Vagina (tissue), 2 donors: ENCODE measurements around the gene TRPV3.

Source experiments
- POLR2A ChIP-seq, 2 donors: fragments of 450-650 bp; IDR thresholded peaks; one replicate each; pipeline ENCODE4 v1.6.1; 2017; ENCODE audit warnings: antibody characterized with exemption in 2 of 2, mild to moderate bottlenecking in 2 of 2, moderate library complexity in 2 of 2
- POLR2AphosphoS5 ChIP-seq, 2 donors: sonication (generic); formaldehyde crosslinking; IDR thresholded peaks; one replicate each; pipeline ENCODE4 v1.9.0; 2017; ENCODE audit warnings: antibody characterized with exemption in 2 of 2, mild to moderate bottlenecking in 2 of 2, low read depth in 1 of 2; ENCODE audit not compliant: insufficient read depth in 1 of 2
- TF ChIP-seq, protein P1 (sequence below), 3 experiments: fragments of 450-650 bp in 2 of 3; fragments of 200-600 bp in 1 of 3; sonication (generic) in 1 of 3; IDR thresholded peaks; one replicate each; pipeline ENCODE4 v1.5.1; 2017 to 2019; ENCODE audit warnings: antibody characterized with exemption in 3 of 3, mild to moderate bottlenecking in 2 of 3, moderate library complexity in 2 of 3

DNA sequence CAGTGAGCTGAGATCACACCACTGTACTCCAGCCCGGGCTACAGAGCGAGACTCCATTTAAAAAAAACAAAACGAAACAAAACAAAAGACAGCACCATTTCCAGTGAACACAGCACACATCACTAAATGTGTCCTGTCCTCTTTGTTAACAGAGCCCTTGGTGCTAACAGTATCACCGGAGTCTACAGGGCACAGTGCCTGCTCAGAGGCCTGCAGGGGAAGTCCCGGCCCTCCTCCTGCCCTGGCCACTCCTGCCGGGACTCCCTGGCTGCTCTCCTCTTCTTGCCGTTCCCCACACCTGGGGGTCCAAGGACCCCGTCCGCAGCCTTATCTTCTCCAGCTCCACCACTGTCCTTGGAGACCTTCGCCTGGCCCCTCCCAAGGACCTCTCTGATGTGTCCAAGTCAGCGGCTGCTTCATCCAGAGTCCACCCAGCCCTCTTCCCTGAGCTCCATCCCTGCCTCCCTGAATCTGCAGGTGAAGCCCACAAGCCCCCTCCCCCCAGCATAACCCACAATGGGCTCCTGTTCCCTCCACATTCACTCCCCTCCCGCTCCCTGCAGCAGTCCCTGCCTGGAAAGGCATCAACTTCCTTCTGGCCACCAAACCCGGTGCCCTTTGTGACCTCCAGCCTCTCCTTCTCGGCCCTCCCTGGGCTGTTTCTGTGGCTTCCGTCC, 43.1 kb upstream of the TRPV3 start:
- TF ChIP-seq, protein P1, sequence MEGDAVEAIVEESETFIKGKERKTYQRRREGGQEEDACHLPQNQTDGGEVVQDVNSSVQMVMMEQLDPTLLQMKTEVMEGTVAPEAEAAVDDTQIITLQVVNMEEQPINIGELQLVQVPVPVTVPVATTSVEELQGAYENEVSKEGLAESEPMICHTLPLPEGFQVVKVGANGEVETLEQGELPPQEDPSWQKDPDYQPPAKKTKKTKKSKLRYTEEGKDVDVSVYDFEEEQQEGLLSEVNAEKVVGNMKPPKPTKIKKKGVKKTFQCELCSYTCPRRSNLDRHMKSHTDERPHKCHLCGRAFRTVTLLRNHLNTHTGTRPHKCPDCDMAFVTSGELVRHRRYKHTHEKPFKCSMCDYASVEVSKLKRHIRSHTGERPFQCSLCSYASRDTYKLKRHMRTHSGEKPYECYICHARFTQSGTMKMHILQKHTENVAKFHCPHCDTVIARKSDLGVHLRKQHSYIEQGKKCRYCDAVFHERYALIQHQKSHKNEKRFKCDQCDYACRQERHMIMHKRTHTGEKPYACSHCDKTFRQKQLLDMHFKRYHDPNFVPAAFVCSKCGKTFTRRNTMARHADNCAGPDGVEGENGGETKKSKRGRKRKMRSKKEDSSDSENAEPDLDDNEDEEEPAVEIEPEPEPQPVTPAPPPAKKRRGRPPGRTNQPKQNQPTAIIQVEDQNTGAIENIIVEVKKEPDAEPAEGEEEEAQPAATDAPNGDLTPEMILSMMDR (IDR thresholded peaks at IDR 0.05), result no peak
- TF ChIP-seq POLR2A (IDR thresholded peaks at IDR 0.05) (no peak), POLR2AphosphoS5 (IDR thresholded peaks at IDR 0.05; ENCODE audit: insufficient read depth in 1 of 2, low read depth in 1 of 2) (no peak)
